ENCODE results near the gene CD82.

The CD82 gene

DNA sequence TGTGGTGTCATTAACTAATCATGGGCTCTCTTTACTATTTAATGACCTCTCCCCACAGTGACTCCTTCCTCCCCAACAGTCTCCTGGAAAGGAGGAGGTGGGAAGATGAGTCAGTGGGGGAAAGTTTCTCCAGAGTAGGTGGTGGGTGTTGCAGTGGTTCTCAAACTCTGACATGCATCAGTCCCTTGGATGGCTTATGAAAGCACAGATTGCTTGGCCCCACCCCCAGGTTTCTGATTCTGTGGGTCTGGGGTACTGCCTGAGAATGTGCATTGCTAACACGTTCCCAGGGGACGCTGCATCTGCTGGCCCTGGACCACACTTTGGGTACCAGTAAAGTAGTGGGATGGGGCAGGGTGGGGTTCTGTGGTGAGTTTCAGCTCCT is 9.8 kb downstream of the CD82 start:
- TF ChIP-seq, protein P1, sequence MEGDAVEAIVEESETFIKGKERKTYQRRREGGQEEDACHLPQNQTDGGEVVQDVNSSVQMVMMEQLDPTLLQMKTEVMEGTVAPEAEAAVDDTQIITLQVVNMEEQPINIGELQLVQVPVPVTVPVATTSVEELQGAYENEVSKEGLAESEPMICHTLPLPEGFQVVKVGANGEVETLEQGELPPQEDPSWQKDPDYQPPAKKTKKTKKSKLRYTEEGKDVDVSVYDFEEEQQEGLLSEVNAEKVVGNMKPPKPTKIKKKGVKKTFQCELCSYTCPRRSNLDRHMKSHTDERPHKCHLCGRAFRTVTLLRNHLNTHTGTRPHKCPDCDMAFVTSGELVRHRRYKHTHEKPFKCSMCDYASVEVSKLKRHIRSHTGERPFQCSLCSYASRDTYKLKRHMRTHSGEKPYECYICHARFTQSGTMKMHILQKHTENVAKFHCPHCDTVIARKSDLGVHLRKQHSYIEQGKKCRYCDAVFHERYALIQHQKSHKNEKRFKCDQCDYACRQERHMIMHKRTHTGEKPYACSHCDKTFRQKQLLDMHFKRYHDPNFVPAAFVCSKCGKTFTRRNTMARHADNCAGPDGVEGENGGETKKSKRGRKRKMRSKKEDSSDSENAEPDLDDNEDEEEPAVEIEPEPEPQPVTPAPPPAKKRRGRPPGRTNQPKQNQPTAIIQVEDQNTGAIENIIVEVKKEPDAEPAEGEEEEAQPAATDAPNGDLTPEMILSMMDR (IDR thresholded peaks at IDR 0.05) = no peak
- Histone ChIP-seq H3K4me3 (ENCODE audit: low read depth, low read length) (no peak overlapping the region), H2AFZ (no peak overlapping the region), H3K9ac (no peak overlapping the region), H3K27me3 (ENCODE audit: control insufficient read depth, insufficient read depth, low read length) (no peaks in the 10 kb centered on the region), H3K27ac (no peak overlapping the region), H3K4me2 (ENCODE audit: low read length) (no peak overlapping the region), H3K79me2 (no peaks in the 10 kb centered on the region), H3K9me3 (ENCODE audit: control insufficient read depth, low read length) (no peaks in the 10 kb centered on the region), H3K36me3 (ENCODE audit: control insufficient read depth, insufficient read depth, low read length) (no peaks in the 10 kb centered on the region), H3K4me1 (no peaks in the 10 kb centered on the region)

DNA sequence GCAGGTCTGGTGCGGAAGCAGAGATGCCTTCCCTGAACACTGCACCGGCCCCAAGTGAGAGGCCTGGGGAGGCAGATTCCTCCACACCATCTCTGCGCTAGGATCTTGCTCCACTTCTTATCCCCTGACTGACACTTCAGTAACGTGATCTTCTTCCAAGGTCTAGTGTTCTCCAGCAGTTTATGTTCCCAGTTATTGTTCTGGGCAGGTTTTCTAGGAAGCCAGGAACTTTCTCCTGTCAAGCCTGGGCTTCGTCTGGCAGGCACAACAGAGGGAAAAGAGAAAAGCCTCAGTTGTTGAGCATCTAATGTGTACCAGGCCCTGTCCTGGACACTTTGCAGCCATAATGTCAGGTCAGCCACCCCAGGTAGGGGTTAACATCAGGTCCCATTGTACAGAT is 10.5 kb downstream of the CD82 start:
- Histone ChIP-seq H3K27me3 (ENCODE audit: control insufficient read depth, insufficient read depth, low read length) (no peaks in the 10 kb centered on the region), H3K4me3 (ENCODE audit: low read depth, low read length) (no peak overlapping the region), H3K9me3 (ENCODE audit: control insufficient read depth, low read length) (no peaks in the 10 kb centered on the region), H3K4me1 (no peaks in the 10 kb centered on the region), H3K27ac (no peak overlapping the region), H3K36me3 (ENCODE audit: control insufficient read depth, insufficient read depth, low read length) (no peaks in the 10 kb centered on the region), H2AFZ (no peak overlapping the region), H3K9ac (no peak overlapping the region), H3K79me2 (no peaks in the 10 kb centered on the region), H3K4me2 (ENCODE audit: low read length) (no peak overlapping the region)
- TF ChIP-seq, protein P1 (IDR thresholded peaks at IDR 0.05) = no peak

DNA sequence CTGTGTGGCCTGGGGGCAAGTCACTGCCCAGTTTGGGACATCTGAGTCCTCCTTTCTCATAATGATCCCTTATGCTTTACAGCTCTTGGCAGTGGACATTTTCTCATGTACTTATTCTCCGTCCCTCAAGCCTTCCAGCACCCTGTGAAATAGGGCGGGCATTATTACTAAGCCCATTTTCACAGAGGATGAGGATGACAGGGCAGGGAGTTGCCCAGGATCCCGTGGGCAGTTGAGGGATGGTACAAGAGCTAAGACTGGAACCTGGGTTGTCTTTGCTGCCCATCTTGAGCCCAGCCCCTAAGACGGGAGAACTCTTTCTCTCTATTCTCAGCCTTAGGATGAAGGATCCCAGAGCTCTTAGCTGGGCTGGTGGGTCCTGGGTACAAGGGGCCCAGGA is 11.2 kb downstream of the CD82 start:
- no peak overlapping the region for H3K4me2 ChIP-seq (ENCODE audit: low read length)
- no peak overlapping the region for H3K27ac ChIP-seq
- no peaks in the 10 kb centered on the region for H3K36me3 ChIP-seq (ENCODE audit: control insufficient read depth, insufficient read depth, low read length)
- no peaks in the 10 kb centered on the region for H3K27me3 ChIP-seq (ENCODE audit: control insufficient read depth, insufficient read depth, low read length)
- no peak overlapping the region for H2AFZ ChIP-seq
- H3K9ac ChIP-seq = no peak overlapping the region
- H3K4me1 ChIP-seq = no peaks in the 10 kb centered on the region
- H3K4me3 ChIP-seq (ENCODE audit: low read depth, low read length) = no peak overlapping the region
- TF ChIP-seq, protein P1 (IDR thresholded peaks at IDR 0.05) = no peak
- no peaks in the 10 kb centered on the region for H3K9me3 ChIP-seq (ENCODE audit: control insufficient read depth, low read length)
- no peaks in the 10 kb centered on the region for H3K79me2 ChIP-seq

DNA sequence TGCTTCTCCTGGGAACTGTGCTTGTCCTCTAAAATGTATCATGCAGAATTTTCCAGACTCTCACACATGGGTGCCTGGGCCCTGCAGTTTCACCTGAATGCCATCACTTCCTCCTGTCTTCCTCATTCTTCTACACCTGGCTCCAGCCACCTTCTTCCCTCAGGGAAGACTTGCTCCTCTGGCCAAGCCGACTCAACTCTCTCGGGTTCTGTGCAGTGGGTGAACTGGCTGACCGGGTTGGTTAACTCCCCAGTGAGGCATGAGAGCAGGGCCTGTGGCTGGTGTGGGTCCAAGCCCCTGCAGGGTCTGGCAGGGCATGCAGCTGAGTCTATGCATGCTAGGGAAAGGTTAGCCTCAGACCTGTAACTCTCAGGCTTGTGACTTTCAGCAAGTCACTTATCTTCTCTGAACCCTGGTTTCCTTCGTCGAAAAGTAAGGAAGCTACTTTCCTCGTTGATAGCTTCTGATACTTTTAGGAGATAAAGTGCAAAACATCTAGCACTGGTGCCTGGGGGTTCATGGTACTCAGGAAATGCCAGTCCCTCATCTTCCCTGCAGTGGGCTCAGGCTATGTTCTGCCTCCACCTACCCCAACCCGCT is 11.9 kb downstream of the CD82 start:
- H3K27me3 ChIP-seq (ENCODE audit: control insufficient read depth, insufficient read depth, low read length) = no peaks in the 10 kb centered on the region
- H3K79me2 ChIP-seq = no peaks in the 10 kb centered on the region
- no peaks in the 10 kb centered on the region for H3K4me1 ChIP-seq
- H3K9me3 ChIP-seq (ENCODE audit: control insufficient read depth, low read length) = no peaks in the 10 kb centered on the region
- H3K9ac ChIP-seq = no peak overlapping the region
- no peaks in the 10 kb centered on the region for H3K36me3 ChIP-seq (ENCODE audit: control insufficient read depth, insufficient read depth, low read length)
- H3K4me3 ChIP-seq (ENCODE audit: low read depth, low read length) = no peak overlapping the region
- H3K27ac ChIP-seq = no peak overlapping the region
- TF ChIP-seq, protein P1 (IDR thresholded peaks at IDR 0.05) = no peak
- no peak overlapping the region for H3K4me2 ChIP-seq (ENCODE audit: low read length)
- H2AFZ ChIP-seq = no peak overlapping the region

DNA sequence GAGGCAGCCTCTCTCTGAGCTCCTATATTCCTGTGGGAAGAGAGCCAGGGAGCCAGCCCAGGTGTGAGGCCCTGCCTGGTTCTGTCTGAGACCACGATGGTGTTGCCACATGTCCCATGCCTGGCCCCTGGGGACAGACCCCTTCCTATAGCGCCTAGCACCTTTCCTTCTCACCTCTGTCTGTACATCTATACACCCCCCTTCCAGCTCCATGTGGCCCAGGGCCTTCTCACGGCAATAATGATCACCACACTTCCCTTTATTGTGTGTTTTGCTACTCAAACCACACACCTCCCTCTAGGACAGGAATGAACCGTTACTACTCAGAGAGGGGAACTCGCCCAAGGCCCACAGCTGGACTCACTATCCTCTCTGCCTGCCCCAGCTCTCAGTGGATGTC is 12.8 kb downstream of the CD82 start:
- no peak overlapping the region for H2AFZ ChIP-seq
- no peak overlapping the region for H3K4me2 ChIP-seq (ENCODE audit: low read length)
- no peaks in the 10 kb centered on the region for H3K9me3 ChIP-seq (ENCODE audit: control insufficient read depth, low read length)
- no peaks in the 10 kb centered on the region for H3K4me1 ChIP-seq
- TF ChIP-seq, protein P1 (IDR thresholded peaks at IDR 0.05) = no peak
- H3K9ac ChIP-seq = no peak overlapping the region
- H3K4me3 ChIP-seq (ENCODE audit: low read depth, low read length) = no peak overlapping the region
- no peak overlapping the region for H3K27ac ChIP-seq
- no peaks in the 10 kb centered on the region for H3K27me3 ChIP-seq (ENCODE audit: control insufficient read depth, insufficient read depth, low read length)
- H3K79me2 ChIP-seq = no peaks in the 10 kb centered on the region
- H3K36me3 ChIP-seq (ENCODE audit: control insufficient read depth, insufficient read depth, low read length) = no peaks in the 10 kb centered on the region
